ENCODE measurements around the gene SNX27.

DNA sequence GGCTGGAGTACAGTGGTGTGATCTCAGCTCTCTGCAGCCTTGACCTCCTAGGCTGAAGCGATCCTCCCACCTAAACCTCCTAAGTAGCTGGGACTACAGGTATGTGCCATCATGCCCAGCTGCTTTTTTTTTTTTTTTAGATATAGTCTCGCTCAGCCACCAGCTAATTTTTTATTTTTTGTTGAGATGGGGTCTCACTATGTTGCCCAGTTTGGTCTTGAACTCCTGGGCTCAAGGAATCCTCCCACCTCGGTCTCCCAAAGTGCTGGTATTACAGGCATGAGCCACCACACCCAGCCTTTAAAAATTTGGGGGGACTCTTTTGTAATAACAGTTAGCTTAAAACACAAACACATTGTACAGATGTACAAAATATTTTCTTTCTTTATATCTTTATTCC, 1.7 kb upstream of the SNX27 start:
- TF ChIP-seq FOXM1 (IDR thresholded peaks at IDR 0.05; ENCODE audit: borderline replicate concordance) (no peak), ELF4 (IDR thresholded peaks at IDR 0.05) (no peak), BHLHE40 (IDR thresholded peaks at IDR 0.05; ENCODE audit: borderline replicate concordance) (no peak), L3MBTL2 (conservative IDR thresholded peaks at IDR 0.05) (no peak), SP1 (IDR thresholded peaks at IDR 0.05) (no peak), ARNT (IDR thresholded peaks at IDR 0.05) (no peak), SUZ12 (IDR thresholded peaks at IDR 0.05) (no peak)
- TF ChIP-seq, protein P1, sequence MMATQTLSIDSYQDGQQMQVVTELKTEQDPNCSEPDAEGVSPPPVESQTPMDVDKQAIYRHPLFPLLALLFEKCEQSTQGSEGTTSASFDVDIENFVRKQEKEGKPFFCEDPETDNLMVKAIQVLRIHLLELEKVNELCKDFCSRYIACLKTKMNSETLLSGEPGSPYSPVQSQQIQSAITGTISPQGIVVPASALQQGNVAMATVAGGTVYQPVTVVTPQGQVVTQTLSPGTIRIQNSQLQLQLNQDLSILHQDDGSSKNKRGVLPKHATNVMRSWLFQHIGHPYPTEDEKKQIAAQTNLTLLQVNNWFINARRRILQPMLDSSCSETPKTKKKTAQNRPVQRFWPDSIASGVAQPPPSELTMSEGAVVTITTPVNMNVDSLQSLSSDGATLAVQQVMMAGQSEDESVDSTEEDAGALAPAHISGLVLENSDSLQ (IDR thresholded peaks at IDR 0.05): no peak
